ENCODE measurements around the gene SEL1L3. TPM values are rescaled to one million over a fixed set of nuclear protein-coding genes. Genes with fewer than 3 reads are reported as not detected.

The SEL1L3 gene
- total and polyA plus RNA-seq, 8 donors = 4.1 to 173 (median 53.6) TPM

DNA sequence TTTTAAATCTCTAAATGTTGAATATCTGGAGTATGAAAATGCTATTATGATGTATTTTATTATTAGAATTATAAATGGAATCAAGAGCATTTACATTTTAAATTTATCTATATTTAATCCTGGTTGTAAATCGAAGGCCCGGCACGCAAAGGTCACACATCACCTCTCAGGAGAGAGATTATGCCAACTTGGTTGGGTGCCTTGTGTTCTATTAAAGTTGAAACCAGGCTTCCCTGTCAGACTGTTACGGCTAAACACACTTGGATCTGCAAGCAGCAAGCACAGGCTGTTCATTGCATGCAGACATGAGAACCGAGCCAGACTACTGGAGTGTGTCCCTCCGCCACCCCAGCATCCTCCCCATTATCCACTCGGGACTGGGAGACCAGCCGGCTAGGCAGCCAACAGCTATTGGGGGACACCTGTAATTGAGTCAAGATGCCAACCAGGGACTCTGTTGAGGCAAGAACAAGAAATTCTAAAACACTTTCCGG is 16.4 kb upstream of the SEL1L3 start:
- peaks cover 0 to 3% (median under 1%) of the 10 kb centered on the region in 4 donors for H3K4me1 ChIP-seq
- no peak overlapping the region for H3K4me3 ChIP-seq
- 79 to 95% (median 89%) methylated on average over 9 of the region's 9 CpGs for WGBS, 5 donors
- TF ChIP-seq POLR2AphosphoS5 (IDR thresholded peaks at IDR 0.05) = no peak
- TF ChIP-seq, protein P1, sequence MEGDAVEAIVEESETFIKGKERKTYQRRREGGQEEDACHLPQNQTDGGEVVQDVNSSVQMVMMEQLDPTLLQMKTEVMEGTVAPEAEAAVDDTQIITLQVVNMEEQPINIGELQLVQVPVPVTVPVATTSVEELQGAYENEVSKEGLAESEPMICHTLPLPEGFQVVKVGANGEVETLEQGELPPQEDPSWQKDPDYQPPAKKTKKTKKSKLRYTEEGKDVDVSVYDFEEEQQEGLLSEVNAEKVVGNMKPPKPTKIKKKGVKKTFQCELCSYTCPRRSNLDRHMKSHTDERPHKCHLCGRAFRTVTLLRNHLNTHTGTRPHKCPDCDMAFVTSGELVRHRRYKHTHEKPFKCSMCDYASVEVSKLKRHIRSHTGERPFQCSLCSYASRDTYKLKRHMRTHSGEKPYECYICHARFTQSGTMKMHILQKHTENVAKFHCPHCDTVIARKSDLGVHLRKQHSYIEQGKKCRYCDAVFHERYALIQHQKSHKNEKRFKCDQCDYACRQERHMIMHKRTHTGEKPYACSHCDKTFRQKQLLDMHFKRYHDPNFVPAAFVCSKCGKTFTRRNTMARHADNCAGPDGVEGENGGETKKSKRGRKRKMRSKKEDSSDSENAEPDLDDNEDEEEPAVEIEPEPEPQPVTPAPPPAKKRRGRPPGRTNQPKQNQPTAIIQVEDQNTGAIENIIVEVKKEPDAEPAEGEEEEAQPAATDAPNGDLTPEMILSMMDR (IDR thresholded peaks at IDR 0.05) = no peak
- no peak for TF ChIP-seq EP300 (IDR thresholded peaks at IDR 0.05)
- TF ChIP-seq POLR2A (IDR thresholded peaks at IDR 0.05) = no peak
- H3K27me3 ChIP-seq = no peaks in the 10 kb centered on the region
- H3K27ac ChIP-seq = no peak overlapping the region
- intact Hi-C loops (cut with DNase I; ENCODE audit: low total_unique reads) = no loop called here
- no peak for DNase-seq
- H3K36me3 ChIP-seq = no peaks in the 10 kb centered on the region
- H3K9me3 ChIP-seq = no peaks in the 10 kb centered on the region

DNA sequence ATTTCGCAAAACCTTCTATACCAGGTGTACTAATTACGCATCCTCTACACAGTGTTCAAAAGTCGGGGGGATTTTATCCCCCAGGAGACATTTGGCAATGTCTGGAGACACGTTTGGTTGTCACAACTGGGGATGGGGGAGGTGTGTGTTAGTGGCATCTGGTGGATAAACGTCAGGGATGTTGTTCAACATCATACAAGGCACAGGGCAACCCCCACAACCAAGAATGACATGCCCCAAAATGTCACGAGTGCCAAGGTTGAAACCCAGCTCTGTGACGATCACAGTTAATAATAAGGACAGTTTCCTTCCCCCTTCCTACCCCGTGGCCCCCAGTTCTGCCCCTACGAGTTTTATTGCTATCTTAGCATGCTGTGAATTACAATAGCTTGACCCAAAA is 15.9 kb upstream of the SEL1L3 start:
- H3K4me3 ChIP-seq = no peak overlapping the region
- no peak for DNase-seq
- no peaks in the 10 kb centered on the region for H3K9me3 ChIP-seq
- TF ChIP-seq, protein P1 (IDR thresholded peaks at IDR 0.05) = no peak
- TF ChIP-seq POLR2A (IDR thresholded peaks at IDR 0.05) (no peak), EP300 (IDR thresholded peaks at IDR 0.05) (no peak), POLR2AphosphoS5 (IDR thresholded peaks at IDR 0.05) (no peak)
- WGBS, 5 donors = 61 to 77% (median 68%) methylated on average over 9 of the region's 9 CpGs
- H3K27ac ChIP-seq = no peak overlapping the region
- intact Hi-C loops (cut with DNase I; ENCODE audit: low total_unique reads) = no loop called here
- no peaks in the 10 kb centered on the region for H3K27me3 ChIP-seq
- no peaks in the 10 kb centered on the region for H3K36me3 ChIP-seq
- H3K4me1 ChIP-seq = peaks cover 0 to 3% (median 0%) of the 10 kb centered on the region in 4 donors

DNA sequence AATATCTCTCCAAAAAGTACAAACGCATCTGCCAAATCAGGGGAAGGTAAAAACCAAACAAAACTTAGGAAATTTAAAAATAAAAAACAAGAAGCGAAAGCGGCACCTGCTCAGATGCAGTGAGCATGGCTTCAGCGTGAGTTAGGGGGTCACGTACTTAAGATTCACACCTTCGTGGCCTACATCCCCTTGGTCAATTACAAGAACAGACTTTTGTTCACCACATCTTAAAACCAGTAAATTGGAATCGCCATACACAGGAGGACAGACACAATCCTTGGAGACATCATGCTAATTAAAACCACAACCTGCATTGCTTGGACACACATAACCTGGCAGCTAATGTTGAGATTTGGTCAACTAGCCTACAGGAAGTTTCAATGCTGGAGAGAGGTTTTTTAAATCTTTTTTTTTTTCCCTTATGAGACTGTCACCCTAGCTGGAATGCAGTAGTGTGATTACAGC is 12.5 kb upstream of the SEL1L3 start:
- intact Hi-C loops (cut with DNase I; ENCODE audit: low total_unique reads) = no loop called here
- Histone ChIP-seq H3K27ac (peak overlapping the region in 1 of 5 donors; percentile 44), H3K4me1 (peaks cover 0 to 11% (median 8%) of the 10 kb centered on the region in 4 donors), H3K27me3 (no peaks in the 10 kb centered on the region), H3K9me3 (no peaks in the 10 kb centered on the region), H3K4me3 (no peak overlapping the region), H3K36me3 (no peaks in the 10 kb centered on the region)
- TF ChIP-seq, protein P1 (IDR thresholded peaks at IDR 0.05) = no peak
- no peak for TF ChIP-seq EP300 (IDR thresholded peaks at IDR 0.05)
- no peak for TF ChIP-seq POLR2AphosphoS5 (IDR thresholded peaks at IDR 0.05)
- TF ChIP-seq POLR2A (IDR thresholded peaks at IDR 0.05) = no peak
- DNase-seq = no peak
- WGBS, 5 donors = 94 to 95% (median 94%) methylated on average over 7 of the region's 7 CpGs

DNA sequence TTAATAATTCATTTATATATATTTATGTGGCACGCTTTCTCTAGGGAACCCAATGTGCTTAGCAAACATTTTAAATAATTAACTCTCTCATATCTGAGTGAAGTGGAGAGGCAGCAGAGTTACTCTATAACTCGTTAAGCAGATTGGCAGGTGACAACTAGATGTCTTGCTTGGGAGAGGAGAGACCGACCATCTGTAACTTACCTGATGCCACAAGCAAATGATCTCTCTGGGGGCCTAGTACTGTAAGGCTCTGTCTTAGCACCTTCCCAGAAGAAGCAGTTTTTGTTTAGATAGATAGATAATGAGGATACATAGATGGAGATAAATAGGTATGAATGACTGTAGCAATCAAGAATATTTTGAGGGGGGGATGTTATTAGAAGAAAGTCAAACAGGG is 11.9 kb upstream of the SEL1L3 start:
- Histone ChIP-seq H3K27me3 (no peaks in the 10 kb centered on the region), H3K4me3 (no peak overlapping the region), H3K27ac (peak overlapping the region in 1 of 5 donors; percentile 45), H3K4me1 (peaks cover 0 to 11% (median 8%) of the 10 kb centered on the region in 4 donors), H3K36me3 (no peaks in the 10 kb centered on the region), H3K9me3 (no peaks in the 10 kb centered on the region)
- TF ChIP-seq EP300 (IDR thresholded peaks at IDR 0.05) (no peak), POLR2AphosphoS5 (IDR thresholded peaks at IDR 0.05) (no peak), POLR2A (IDR thresholded peaks at IDR 0.05) (no peak)
- TF ChIP-seq, protein P1 (IDR thresholded peaks at IDR 0.05) = no peak
- WGBS, 5 donors = 75 to 90% (median 82%) methylated on average over 3 of the region's 3 CpGs
- intact Hi-C loops (cut with DNase I; ENCODE audit: low total_unique reads) = no loop called here
- DNase-seq = no peak

Measured in stomach (tissue), 9 donors.